Measurements from ENCODE around the gene CWC25. TPM values are rescaled to one million over a fixed set of nuclear protein-coding genes. Genes with fewer than 3 reads are reported as not detected.
A peak's percentile ranks its signal among the peaks of the same experiment; 100 is the strongest.

The CWC25 gene
- polyA plus RNA-seq, 1 donor (not counting 4 experiments of a cell fraction or from before 2014, with no cell fraction given): 14.9 TPM

GRCh38 chr17:38762231-38762630 is 62.9 kb downstream of the CWC25 start:
- no peak overlapping the region for H3K4me2 ChIP-seq (ENCODE audit: control insufficient read depth, extremely low read depth, insufficient read depth, low read depth, low read length)
- peaks cover 29 to 35% of the 10 kb centered on the region in 2 experiments for H3K36me3 ChIP-seq (ENCODE audit: control insufficient read depth in 2 of 2, extremely low read depth in 1 of 2, insufficient read depth in 2 of 2, low read length in 2 of 2)
- no peaks in the 10 kb centered on the region for H3K79me2 ChIP-seq (ENCODE audit: control insufficient read depth, insufficient read depth, low read length)
- no peak for DNase-seq (ENCODE audit: low read depth, low spot score)
- H3K4me3 ChIP-seq (ENCODE audit: control insufficient read depth in 2 of 3, extremely low read depth in 1 of 3, insufficient read depth in 2 of 3, low read depth in 1 of 3, low read length in 3 of 3): no peak overlapping the region
- no peak overlapping the region for H3K27ac ChIP-seq (ENCODE audit: control insufficient read depth, insufficient read depth, low read length)
- H3K9me1 ChIP-seq (ENCODE audit: control insufficient read depth, extremely low read depth, insufficient read depth, low read length): no peaks in the 10 kb centered on the region
- TF ChIP-seq EZH2 (IDR thresholded peaks at IDR 0.05; ENCODE audit: low read length): no peak
- no peak for TF ChIP-seq CTCF (optimal IDR thresholded peaks at IDR 0.05 in 1 of 3, IDR thresholded peaks at IDR 0.05 in 1 of 3, conservative IDR thresholded peaks at IDR 0.05 in 1 of 3; ENCODE audit: extremely low read depth in 1 of 3, insufficient read depth in 2 of 3, low read length in 3 of 3)
- H3K9ac ChIP-seq (ENCODE audit: control insufficient read depth, extremely low read depth, insufficient read depth, low read length): no peak overlapping the region
- H4K20me1 ChIP-seq (ENCODE audit: control insufficient read depth, extremely low read depth, insufficient read depth, low read length): no peaks in the 10 kb centered on the region
- H2AFZ ChIP-seq (ENCODE audit: control insufficient read depth, low read length): no peak overlapping the region
- H3K4me1 ChIP-seq (ENCODE audit: control insufficient read depth, extremely low read depth, insufficient read depth, low read length): no peaks in the 10 kb centered on the region
- no peaks in the 10 kb centered on the region for H3K27me3 ChIP-seq (ENCODE audit: control insufficient read depth, extremely low read depth, insufficient read depth, low read length)
- no peak for FAIRE-seq
- dilution Hi-C loops (cut with MboI; ENCODE audit: extremely low pct_ligation_motif_present, low sequenced_read_pairs): no loop called here
- H3K9me3 ChIP-seq (ENCODE audit: control insufficient read depth, low read depth, low read length): no peaks in the 10 kb centered on the region

- no peak for FAIRE-seq
These were observed 63.5 kb downstream of the CWC25 start for GRCh38 chr17:38761612-38762011.

More at GRCh38 chr17:38761612-38762011, 63.5 kb downstream of the CWC25 start:
- TF ChIP-seq EZH2 (IDR thresholded peaks at IDR 0.05; ENCODE audit: low read length): no peak
- TF ChIP-seq CTCF (optimal IDR thresholded peaks at IDR 0.05 in 1 of 3, IDR thresholded peaks at IDR 0.05 in 1 of 3, conservative IDR thresholded peaks at IDR 0.05 in 1 of 3; ENCODE audit: extremely low read depth in 1 of 3, insufficient read depth in 2 of 3, low read length in 3 of 3): peak; percentile 37 to 61 (median 58)
- Histone ChIP-seq H4K20me1 (ENCODE audit: control insufficient read depth, extremely low read depth, insufficient read depth, low read length) (no peaks in the 10 kb centered on the region), H3K4me2 (ENCODE audit: control insufficient read depth, extremely low read depth, insufficient read depth, low read depth, low read length) (no peak overlapping the region), H3K4me1 (ENCODE audit: control insufficient read depth, extremely low read depth, insufficient read depth, low read length) (no peaks in the 10 kb centered on the region), H3K9me1 (ENCODE audit: control insufficient read depth, extremely low read depth, insufficient read depth, low read length) (no peaks in the 10 kb centered on the region), H2AFZ (ENCODE audit: control insufficient read depth, low read length) (no peak overlapping the region), H3K9me3 (ENCODE audit: control insufficient read depth, low read depth, low read length) (no peaks in the 10 kb centered on the region), H3K4me3 (ENCODE audit: control insufficient read depth in 2 of 3, extremely low read depth in 1 of 3, insufficient read depth in 2 of 3, low read depth in 1 of 3, low read length in 3 of 3) (no peak overlapping the region), H3K79me2 (ENCODE audit: control insufficient read depth, insufficient read depth, low read length) (no peaks in the 10 kb centered on the region), H3K36me3 (ENCODE audit: control insufficient read depth in 2 of 2, extremely low read depth in 1 of 2, insufficient read depth in 2 of 2, low read length in 2 of 2) (peaks cover 26 to 34% of the 10 kb centered on the region in 2 experiments), H3K27me3 (ENCODE audit: control insufficient read depth, extremely low read depth, insufficient read depth, low read length) (no peaks in the 10 kb centered on the region), H3K27ac (ENCODE audit: control insufficient read depth, insufficient read depth, low read length) (no peak overlapping the region), H3K9ac (ENCODE audit: control insufficient read depth, extremely low read depth, insufficient read depth, low read length) (no peak overlapping the region)
- dilution Hi-C loops (cut with MboI; ENCODE audit: extremely low pct_ligation_motif_present, low sequenced_read_pairs): no loop called here
- DNase-seq (ENCODE audit: low read depth, low spot score): no peak
